Prostate gland (tissue), 2 donors: ENCODE results near the gene CEMIP. TPM values are rescaled to one million over a fixed set of nuclear protein-coding genes. Genes with fewer than 3 reads are reported as not detected.

ENCODE experiments used
- DNase-seq: peaks from one replicate; pipeline ENCODE4 v3.0.0-alpha.2; 2019; ENCODE audit warnings: low spot score
- H3K27ac ChIP-seq, 2 donors: fragments of 200-600 bp; sonication (generic); 2 replicates each; pipeline ENCODE4 v1.5.1; 2017 to 2019
- H3K27me3 ChIP-seq: fragments of 200-600 bp; sonication (generic); replicated peaks from 2 replicates; pipeline ENCODE4 v1.5.1; 2019; ENCODE audit not compliant: insufficient read depth
- H3K36me3 ChIP-seq, 2 donors: fragments of 200-600 bp; sonication (generic); 1 replicate in 1 of 2; 2 replicates in 1 of 2; pipeline versions ENCODE4 v1.5.1 to v1.8.1; 2017 to 2019
- H3K4me1 ChIP-seq: fragments of 200-600 bp; sonication (generic); replicated peaks from 2 replicates; pipeline ENCODE4 v1.5.1; 2019
- H3K4me3 ChIP-seq, 2 donors: fragments of 200-600 bp; sonication (generic); 2 replicates each; pipeline ENCODE4 v1.5.1; 2017 to 2019
- H3K9me3 ChIP-seq: fragments of 200-600 bp; sonication (generic); 2 replicates; pipeline ENCODE4 v1.5.1; 2017
- CTCF ChIP-seq, 4 experiments: fragments of 200-600 bp in 2 of 4; fragments of 450-650 bp in 2 of 4; sonication (generic) in 2 of 4; IDR thresholded peaks; 1 replicate in 3 of 4; 2 replicates in 1 of 4; pipeline ENCODE4 v1.5.1; 2016 to 2019; ENCODE audit warnings: antibody characterized with exemption in 4 of 4, mild to moderate bottlenecking in 2 of 4, moderate library complexity in 2 of 4
- POLR2A ChIP-seq: fragments of 450-650 bp; IDR thresholded peaks from one replicate; pipeline ENCODE4 v1.6.1; 2016; ENCODE audit warnings: antibody characterized with exemption, mild to moderate bottlenecking
- POLR2AphosphoS5 ChIP-seq: sonication (generic); formaldehyde crosslinking; IDR thresholded peaks from one replicate; pipeline ENCODE4 v1.6.1; 2017; ENCODE audit warnings: antibody characterized with exemption
- WGBS: methylation state at CpG from one replicate; pipeline ENCODE4 v1.1.5; 2018; 5-methylcytosine and 5-hydroxymethylcytosine counted together
- intact Hi-C: fragments of 100-400 bp; cut with DNase I; formaldehyde crosslinking; loops from one replicate; pipeline ENCODE4 v1.14.2; 2022
- total RNA-seq, 2 donors: library from RNA; depleted of rRNA; stranded (reverse); fragments of >200 nt; gene quantifications; one replicate each; pipeline ENCODE4 v1.1.0, GENCODE V29; 2016

CEMIP gene
- total RNA-seq, 2 donors from 2014 or later, result 1.6 to 13.5 TPM

- Histone ChIP-seq H3K4me3 (no peak overlapping the region), H3K9me3 (no peaks in the 10 kb centered on the region), H3K4me1 (no peaks in the 10 kb centered on the region), H3K36me3 (no peaks in the 10 kb centered on the region), H3K27ac (no peak overlapping the region), H3K27me3 (no peaks in the 10 kb centered on the region)
- 99% methylated on average over 5 of the region's 5 CpGs for WGBS
- intact Hi-C loops, result no loop called here
- TF ChIP-seq POLR2AphosphoS5 (no peak), CTCF (IDR thresholded peaks at IDR 0.05) (no peak), POLR2A (no peak)
- DNase-seq, result no peak
These were observed 62.4 kb downstream of the CEMIP start for GRCh38 chr15:80841541-80841940.

GRCh38 chr15:80844011-80844732, 65.0 kb downstream of the CEMIP start:
- no peaks in the 10 kb centered on the region for H3K36me3 ChIP-seq
- TF ChIP-seq POLR2AphosphoS5 (no peak), CTCF (IDR thresholded peaks at IDR 0.05) (no peak), POLR2A (no peak)
- H3K4me1 ChIP-seq, result no peaks in the 10 kb centered on the region
- DNase-seq, result no peak
- WGBS, result 59% methylated on average over 11 of the region's 11 CpGs
- intact Hi-C loops, result no loop called here
- no peaks in the 10 kb centered on the region for H3K27me3 ChIP-seq
- no peaks in the 10 kb centered on the region for H3K9me3 ChIP-seq
- H3K4me3 ChIP-seq, result no peak overlapping the region
- no peak overlapping the region for H3K27ac ChIP-seq

GRCh38 chr15:80846031-80846815, 67.1 kb downstream of the CEMIP start:
- H3K36me3 ChIP-seq, result no peaks in the 10 kb centered on the region
- H3K27ac ChIP-seq, result no peak overlapping the region
- no peaks in the 10 kb centered on the region for H3K4me1 ChIP-seq
- intact Hi-C loops, result no loop called here
- no peak overlapping the region for H3K4me3 ChIP-seq
- WGBS, result 71% methylated on average over 11 of the region's 11 CpGs
- no peak for DNase-seq
- no peaks in the 10 kb centered on the region for H3K27me3 ChIP-seq
- TF ChIP-seq CTCF (IDR thresholded peaks at IDR 0.05), result no peak
- TF ChIP-seq POLR2A, result no peak
- no peak for TF ChIP-seq POLR2AphosphoS5
- no peaks in the 10 kb centered on the region for H3K9me3 ChIP-seq

- DNase-seq, result no peak
- Histone ChIP-seq H3K4me3 (no peak overlapping the region), H3K4me1 (no peaks in the 10 kb centered on the region), H3K27ac (no peak overlapping the region), H3K9me3 (no peaks in the 10 kb centered on the region), H3K27me3 (no peaks in the 10 kb centered on the region), H3K36me3 (no peaks in the 10 kb centered on the region)
- 52% methylated on average over 8 of the region's 8 CpGs for WGBS
- TF ChIP-seq CTCF (IDR thresholded peaks at IDR 0.05) (no peak), POLR2A (no peak), POLR2AphosphoS5 (no peak)
- intact Hi-C loops, result no loop called here
These were observed 70.1 kb downstream of the CEMIP start for GRCh38 chr15:80849308-80849707.
